Astrocyte (in vitro differentiated cells and primary cell): ENCODE data around the gene MUS81.

Source experiments
- EZH2 ChIP-seq: IDR thresholded peaks from 2 replicates; pipeline ENCODE4 v1.6.1; 2012; ENCODE audit warnings: mild to moderate bottlenecking, low read length, inconsistent platforms; ENCODE audit not compliant: insufficient read depth
- TF ChIP-seq, protein P1 (sequence below): IDR thresholded peaks from 2 replicates; pipeline ENCODE4 v1.5.1; 2011; ENCODE audit warnings: low read depth, mild to moderate bottlenecking, inconsistent platforms, low read length, moderate library complexity; ENCODE audit not compliant: insufficient read depth

DNA sequence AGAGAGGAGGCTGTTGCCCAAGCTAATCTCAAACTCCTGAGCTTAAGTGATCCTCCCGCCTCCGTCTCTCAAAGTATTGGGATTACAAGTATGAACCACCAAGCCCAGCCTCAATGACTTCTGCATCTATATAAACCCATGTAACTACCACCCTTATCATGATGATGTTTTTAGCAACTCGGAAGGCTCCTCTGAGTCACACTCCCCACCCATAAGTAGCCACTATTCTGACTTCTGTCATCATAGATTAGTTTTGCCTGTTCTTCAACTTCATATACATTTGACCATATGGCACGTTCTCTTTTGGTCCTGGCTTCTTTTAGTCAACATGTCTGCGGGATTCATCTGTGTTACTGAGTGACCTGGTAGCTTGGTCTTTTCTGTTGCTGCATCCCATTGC lies 46.4 kb downstream of the MUS81 start:
- TF ChIP-seq, protein P1, sequence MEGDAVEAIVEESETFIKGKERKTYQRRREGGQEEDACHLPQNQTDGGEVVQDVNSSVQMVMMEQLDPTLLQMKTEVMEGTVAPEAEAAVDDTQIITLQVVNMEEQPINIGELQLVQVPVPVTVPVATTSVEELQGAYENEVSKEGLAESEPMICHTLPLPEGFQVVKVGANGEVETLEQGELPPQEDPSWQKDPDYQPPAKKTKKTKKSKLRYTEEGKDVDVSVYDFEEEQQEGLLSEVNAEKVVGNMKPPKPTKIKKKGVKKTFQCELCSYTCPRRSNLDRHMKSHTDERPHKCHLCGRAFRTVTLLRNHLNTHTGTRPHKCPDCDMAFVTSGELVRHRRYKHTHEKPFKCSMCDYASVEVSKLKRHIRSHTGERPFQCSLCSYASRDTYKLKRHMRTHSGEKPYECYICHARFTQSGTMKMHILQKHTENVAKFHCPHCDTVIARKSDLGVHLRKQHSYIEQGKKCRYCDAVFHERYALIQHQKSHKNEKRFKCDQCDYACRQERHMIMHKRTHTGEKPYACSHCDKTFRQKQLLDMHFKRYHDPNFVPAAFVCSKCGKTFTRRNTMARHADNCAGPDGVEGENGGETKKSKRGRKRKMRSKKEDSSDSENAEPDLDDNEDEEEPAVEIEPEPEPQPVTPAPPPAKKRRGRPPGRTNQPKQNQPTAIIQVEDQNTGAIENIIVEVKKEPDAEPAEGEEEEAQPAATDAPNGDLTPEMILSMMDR, result no peak
- TF ChIP-seq EZH2, result no peak
